ENCODE measurements around the gene SGTA. TPM values are rescaled to one million over a fixed set of nuclear protein-coding genes. Genes with fewer than 3 reads are reported as not detected.

The SGTA gene
- total RNA-seq, 1 experiment from 2014 or later, result 122 TPM

- no peak for DNase-seq (ENCODE audit: low spot score)
Observed at GRCh38 chr19:2771786-2772674, 11.0 kb downstream of the SGTA start.

GRCh38 chr19:2770055-2771013, 12.7 kb downstream of the SGTA start:
- no peak for DNase-seq (ENCODE audit: low spot score)

- DNase-seq (ENCODE audit: low spot score), result no peak
Observed at GRCh38 chr19:2769218-2769617, 13.9 kb downstream of the SGTA start.

GRCh38 chr19:2768365-2769132, 14.5 kb downstream of the SGTA start:
- DNase-seq (ENCODE audit: low spot score), result no peak

- no peak for DNase-seq (ENCODE audit: low spot score)
Observed at GRCh38 chr19:2767688-2768087, 15.4 kb downstream of the SGTA start.

GRCh38 chr19:2766594-2767372, 16.3 kb downstream of the SGTA start:
- DNase-seq (ENCODE audit: low spot score), result no peak

GRCh38 chr19:2765376-2765775, 17.7 kb downstream of the SGTA start:
- DNase-seq (ENCODE audit: low spot score), result no peak

- no peak for DNase-seq (ENCODE audit: low spot score)
Observed at GRCh38 chr19:2764945-2765344, 18.1 kb downstream of the SGTA start.

GRCh38 chr19:2763687-2764086, 19.4 kb downstream of the SGTA start:
- no peak for DNase-seq (ENCODE audit: low spot score)

GRCh38 chr19:2762783-2763496, 20.1 kb downstream of the SGTA start:
- no peak for DNase-seq (ENCODE audit: low spot score)

GRCh38 chr19:2761876-2762782, 20.9 kb downstream of the SGTA start:
- DNase-seq (ENCODE audit: low spot score), result no peak

- DNase-seq (ENCODE audit: low spot score), result no peak
Observed at GRCh38 chr19:2761309-2761677, 21.8 kb downstream of the SGTA start.

GRCh38 chr19:2759965-2760364, 23.1 kb downstream of the SGTA start:
- DNase-seq (ENCODE audit: low spot score), result no peak

GRCh38 chr19:2759362-2759761, 23.7 kb downstream of the SGTA start:
- no peak for DNase-seq (ENCODE audit: low spot score)

GRCh38 chr19:2758601-2759313, 24.3 kb downstream of the SGTA start:
- no peak for DNase-seq (ENCODE audit: low spot score)

GRCh38 chr19:2756921-2757881, 25.9 kb downstream of the SGTA start:
- no peak for DNase-seq (ENCODE audit: low spot score)

GRCh38 chr19:2756477-2756876, 26.6 kb downstream of the SGTA start:
- DNase-seq (ENCODE audit: low spot score), result no peak

All from HT-29 (cell line).